DOHH2 (cell line): ENCODE results near the gene GLIPR1L1.

ENCODE experiments used
- CTCF ChIP-seq: fragments of 200-600 bp; sonication (generic); IDR thresholded peaks from one replicate; pipeline ENCODE4 v1.5.1; 2014; ENCODE audit warnings: antibody characterized with exemption, mild to moderate bottlenecking, low read depth, low read length; ENCODE audit not compliant: poor library complexity, severe bottlenecking
- EZH2phosphoT487 ChIP-seq: fragments of 200-600 bp; sonication (generic); IDR thresholded peaks from 2 replicates; pipeline ENCODE4 v1.6.1; 2017; ENCODE audit warnings: borderline replicate concordance, mild to moderate bottlenecking, antibody characterized with exemption, low read length, moderate library complexity, mixed read lengths

- peak; percentile 47 for TF ChIP-seq CTCF
- no peak for TF ChIP-seq EZH2phosphoT487
These were observed 56.5 kb downstream of the GLIPR1L1 start, which contains the start of gene GLIPR1L2 for GRCh38 chr12:75390899-75391538.
